ENCODE measurements around the gene MRC1.

DNA sequence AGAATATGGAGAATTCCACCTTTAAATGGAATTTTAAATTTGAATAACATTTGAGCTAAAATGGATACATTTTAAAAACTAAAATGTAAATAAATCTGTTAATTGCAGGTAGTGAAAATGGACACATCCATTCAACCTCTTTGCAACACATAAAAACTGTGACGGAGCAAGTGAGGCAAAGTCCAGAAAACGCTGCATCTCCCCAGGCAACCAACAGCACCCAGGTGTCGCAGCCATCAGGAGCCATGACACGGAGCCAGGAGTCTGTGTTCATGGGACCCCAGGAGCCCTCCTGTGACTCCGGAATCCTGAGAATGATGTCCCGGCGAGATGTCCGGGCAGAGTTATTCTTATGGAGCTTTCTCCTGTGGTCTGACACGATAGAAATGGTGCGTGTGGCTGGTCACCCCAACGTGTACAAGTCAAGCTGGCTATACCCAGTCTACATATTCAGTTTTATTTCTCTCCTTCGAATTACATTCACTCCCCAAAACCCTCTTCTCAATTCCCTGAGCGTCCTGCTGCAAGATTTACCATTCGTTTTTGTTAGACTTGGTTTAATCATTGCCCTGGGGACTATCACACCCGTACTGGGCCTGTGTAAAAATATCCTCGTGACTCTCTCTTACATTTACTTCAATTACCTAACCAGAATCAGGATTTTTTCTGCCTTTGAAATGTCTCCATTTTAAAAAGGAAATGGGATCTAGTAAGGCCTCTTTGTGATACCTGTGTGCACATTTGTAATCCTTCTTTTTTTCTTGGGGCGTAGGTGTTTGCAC lies 13.1 kb upstream of the MRC1 start:
- TF ChIP-seq, protein P1, sequence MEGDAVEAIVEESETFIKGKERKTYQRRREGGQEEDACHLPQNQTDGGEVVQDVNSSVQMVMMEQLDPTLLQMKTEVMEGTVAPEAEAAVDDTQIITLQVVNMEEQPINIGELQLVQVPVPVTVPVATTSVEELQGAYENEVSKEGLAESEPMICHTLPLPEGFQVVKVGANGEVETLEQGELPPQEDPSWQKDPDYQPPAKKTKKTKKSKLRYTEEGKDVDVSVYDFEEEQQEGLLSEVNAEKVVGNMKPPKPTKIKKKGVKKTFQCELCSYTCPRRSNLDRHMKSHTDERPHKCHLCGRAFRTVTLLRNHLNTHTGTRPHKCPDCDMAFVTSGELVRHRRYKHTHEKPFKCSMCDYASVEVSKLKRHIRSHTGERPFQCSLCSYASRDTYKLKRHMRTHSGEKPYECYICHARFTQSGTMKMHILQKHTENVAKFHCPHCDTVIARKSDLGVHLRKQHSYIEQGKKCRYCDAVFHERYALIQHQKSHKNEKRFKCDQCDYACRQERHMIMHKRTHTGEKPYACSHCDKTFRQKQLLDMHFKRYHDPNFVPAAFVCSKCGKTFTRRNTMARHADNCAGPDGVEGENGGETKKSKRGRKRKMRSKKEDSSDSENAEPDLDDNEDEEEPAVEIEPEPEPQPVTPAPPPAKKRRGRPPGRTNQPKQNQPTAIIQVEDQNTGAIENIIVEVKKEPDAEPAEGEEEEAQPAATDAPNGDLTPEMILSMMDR (conservative IDR thresholded peaks at IDR 0.05), result no peak
- no peak for TF ChIP-seq EZH2 (IDR thresholded peaks at IDR 0.05; ENCODE audit: low read depth)
